HEK293 (cell line): ENCODE data around the gene METTL6.

ENCODE experiments used
- CTCF ChIA-PET: fragments of 350-600 bp; formaldehyde crosslinking; extraction: SDS; loops from one replicate; lab custom pipeline; 2021; ENCODE audit warnings: antibody characterized with exemption; lab: Yijun Ruan, JAX
- POLR2A ChIA-PET: fragments of 300-600 bp; formaldehyde crosslinking; extraction: SDS; loops from one replicate; lab custom pipeline; 2020; ENCODE audit warnings: antibody characterized with exemption, inconsistent platforms; lab: Yijun Ruan, JAX
- H3K27ac ChIP-seq: fragments of 200-500 bp; sonication (Bioruptor generic); 2 replicates; pipeline ENCODE4 v1.5.1; 2014; ENCODE audit warnings: low read depth, low read length, control low read depth, inconsistent platforms; ENCODE audit errors: extremely low read depth
- H3K36me3 ChIP-seq, 2 experiments: fragments of 200-500 bp in 1 of 2; sonication (Bioruptor generic) in 1 of 2; 1 replicate in 1 of 2; 2 replicates in 1 of 2; pipeline ENCODE4 v1.5.1; 2014 to 2017; ENCODE audit warnings: inconsistent platforms in 2 of 2, low read length in 2 of 2; ENCODE audit not compliant: control insufficient read depth in 2 of 2, insufficient read depth in 1 of 2
- H3K4me1 ChIP-seq: fragments of 200-500 bp; sonication (Bioruptor generic); 2 replicates; pipeline ENCODE4 v1.5.1; 2014; ENCODE audit warnings: mild to moderate bottlenecking, low read length, inconsistent platforms; ENCODE audit not compliant: control insufficient read depth, insufficient read depth
- H3K4me3 ChIP-seq: 2 replicates; pipeline ENCODE4 v1.5.1; 2011; ENCODE audit warnings: low read depth, mild to moderate bottlenecking, control low read depth, low read length, moderate library complexity
- H3K9me3 ChIP-seq: fragments of 200-500 bp; sonication (Bioruptor generic); 2 replicates; pipeline ENCODE4 v1.5.1; 2014; ENCODE audit warnings: low read depth, low read length, inconsistent platforms; ENCODE audit not compliant: control insufficient read depth, insufficient read depth
- HOXA7 ChIP-seq: sonication (generic); formaldehyde crosslinking; IDR thresholded peaks from 2 replicates; pipeline ENCODE4 v1.8.1; 2022; ENCODE audit warnings: missing genetic modification reagents, borderline replicate concordance
- SALL2 ChIP-seq: fragments of 450-650 bp; formaldehyde crosslinking; IDR thresholded peaks from 2 replicates; pipeline ENCODE4 v1.5.0; 2017; ENCODE audit warnings: missing biosample characterization, mild to moderate bottlenecking, missing genetic modification characterization, borderline replicate concordance
- YY2 ChIP-seq: fragments of 450-650 bp; formaldehyde crosslinking; IDR thresholded peaks from 2 replicates; pipeline ENCODE4 v1.5.1; 2016; ENCODE audit warnings: missing biosample characterization, missing genetic modification characterization
- ZFP37 ChIP-seq: fragments of 450-650 bp; formaldehyde crosslinking; IDR thresholded peaks from 2 replicates; pipeline ENCODE4 v1.5.1; 2016; ENCODE audit warnings: missing biosample characterization, missing genetic modification characterization
- ZFP69B ChIP-seq: fragments of 450-650 bp; formaldehyde crosslinking; IDR thresholded peaks from 2 replicates; pipeline ENCODE4 v1.5.1; 2016; ENCODE audit warnings: missing biosample characterization, missing genetic modification characterization
- ZNF175 ChIP-seq: fragments of 450-650 bp; formaldehyde crosslinking; IDR thresholded peaks from 2 replicates; pipeline ENCODE4 v1.5.1; 2016; ENCODE audit warnings: missing biosample characterization, missing genetic modification characterization
- ZNF341 ChIP-seq: fragments of 450-650 bp; formaldehyde crosslinking; IDR thresholded peaks from 2 replicates; pipeline ENCODE4; 2016; ENCODE audit warnings: low read depth, missing biosample characterization, missing genetic modification characterization
- ZNF354C ChIP-seq: fragments of 450-650 bp; formaldehyde crosslinking; IDR thresholded peaks from 2 replicates; pipeline ENCODE4 v1.5.1; 2016; ENCODE audit warnings: missing biosample characterization, missing genetic modification characterization, low read depth, borderline replicate concordance
- ZNF37A ChIP-seq: fragments of 450-650 bp; IDR thresholded peaks from 2 replicates; pipeline ENCODE4 v1.5.1; 2018; ENCODE audit warnings: missing biosample characterization, missing genetic modification characterization
- ZNF391 ChIP-seq: fragments of 450-650 bp; formaldehyde crosslinking; IDR thresholded peaks from 2 replicates; pipeline ENCODE4 v1.5.1; 2016; ENCODE audit warnings: low read depth, missing biosample characterization, missing genetic modification characterization, borderline replicate concordance
- ZNF423 ChIP-seq: fragments of 450-650 bp; formaldehyde crosslinking; IDR thresholded peaks from 2 replicates; pipeline ENCODE4 v1.5.1; 2016; ENCODE audit warnings: missing biosample characterization, missing genetic modification characterization
- ZNF501 ChIP-seq: fragments of 450-650 bp; formaldehyde crosslinking; IDR thresholded peaks from 2 replicates; pipeline ENCODE4 v1.5.1; 2016; ENCODE audit warnings: missing biosample characterization, missing genetic modification characterization
- ZNF530 ChIP-seq: fragments of 450-650 bp; formaldehyde crosslinking; IDR thresholded peaks from 2 replicates; pipeline ENCODE4 v1.5.1; 2016; ENCODE audit warnings: low read depth, missing biosample characterization, missing genetic modification characterization
- ZNF544 ChIP-seq: fragments of 450-650 bp; formaldehyde crosslinking; IDR thresholded peaks from 2 replicates; pipeline ENCODE4 v1.5.0; 2017; ENCODE audit warnings: missing biosample characterization, missing genetic modification characterization
- ZNF571 ChIP-seq: fragments of 450-650 bp; formaldehyde crosslinking; IDR thresholded peaks from 2 replicates; pipeline ENCODE4 v1.5.0; 2017; ENCODE audit warnings: missing biosample characterization, missing genetic modification characterization
- ZNF629 ChIP-seq: fragments of 450-650 bp; formaldehyde crosslinking; IDR thresholded peaks from 2 replicates; pipeline ENCODE4 v1.5.1; 2017; ENCODE audit warnings: missing biosample characterization, missing genetic modification characterization
- ZNF785 ChIP-seq: fragments of 450-650 bp; formaldehyde crosslinking; IDR thresholded peaks from 2 replicates; pipeline ENCODE4 v1.5.1; 2016; ENCODE audit warnings: missing biosample characterization, missing genetic modification characterization
- ZSCAN16 ChIP-seq: fragments of 450-650 bp; formaldehyde crosslinking; IDR thresholded peaks from 2 replicates; pipeline ENCODE4 v1.5.1; 2016; ENCODE audit warnings: missing biosample characterization, missing genetic modification characterization
- TF ChIP-seq, protein P1 (sequence below): fragments of 450-650 bp; formaldehyde crosslinking; IDR thresholded peaks from 2 replicates; pipeline ENCODE4 v1.5.1; 2016; ENCODE audit warnings: missing biosample characterization, missing genetic modification characterization
- TF ChIP-seq, protein P2 (sequence below): fragments of 450-650 bp; formaldehyde crosslinking; IDR thresholded peaks from 2 replicates; pipeline ENCODE4 v1.5.1; 2016; ENCODE audit warnings: missing biosample characterization, missing genetic modification characterization
- TF ChIP-seq, protein P3 (sequence below): fragments of 450-650 bp; formaldehyde crosslinking; IDR thresholded peaks from 2 replicates; pipeline ENCODE4 v1.5.1; 2016; ENCODE audit warnings: missing biosample characterization, missing genetic modification characterization
- TF ChIP-seq, protein P4 (sequence below): fragments of 450-650 bp; formaldehyde crosslinking; IDR thresholded peaks from 2 replicates; pipeline ENCODE4 v1.5.1; 2016; ENCODE audit warnings: missing biosample characterization, missing genetic modification characterization

The METTL6 gene

DNA sequence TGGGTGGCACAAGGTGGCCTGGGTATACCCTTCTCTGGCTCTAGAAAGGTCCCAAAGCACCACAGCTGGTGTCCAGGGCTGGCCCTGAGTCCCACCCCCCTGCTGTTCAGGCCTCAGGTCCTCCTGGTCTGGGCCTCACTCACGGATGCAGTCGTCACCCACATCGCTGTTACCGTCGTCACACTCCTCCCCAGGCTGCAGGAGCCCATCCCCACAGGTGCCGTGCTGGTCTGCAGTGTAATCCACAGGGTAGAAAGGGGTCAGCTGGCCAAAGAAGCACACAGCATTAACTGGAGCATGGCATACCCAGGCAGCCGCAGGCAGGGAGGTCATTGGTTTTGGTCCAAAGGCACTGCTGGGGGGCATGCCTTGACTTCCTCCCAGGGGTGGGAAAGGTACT lies 28.4 kb upstream of the METTL6 start:
- no peak overlapping the region for H3K27ac ChIP-seq
- no peak overlapping the region for H3K4me3 ChIP-seq
- ChIA-PET CTCF (no interaction called here), POLR2A (no interaction called here)
- H3K9me3 ChIP-seq, result no peaks in the 10 kb centered on the region
- H3K36me3 ChIP-seq, result no peaks in the 10 kb centered on the region
- no peaks in the 10 kb centered on the region for H3K4me1 ChIP-seq
- TF ChIP-seq SALL2 (no peak), ZNF341 (peak; percentile 46; the same call in 1 of the 2 replicates)
- TF ChIP-seq, protein P1, sequence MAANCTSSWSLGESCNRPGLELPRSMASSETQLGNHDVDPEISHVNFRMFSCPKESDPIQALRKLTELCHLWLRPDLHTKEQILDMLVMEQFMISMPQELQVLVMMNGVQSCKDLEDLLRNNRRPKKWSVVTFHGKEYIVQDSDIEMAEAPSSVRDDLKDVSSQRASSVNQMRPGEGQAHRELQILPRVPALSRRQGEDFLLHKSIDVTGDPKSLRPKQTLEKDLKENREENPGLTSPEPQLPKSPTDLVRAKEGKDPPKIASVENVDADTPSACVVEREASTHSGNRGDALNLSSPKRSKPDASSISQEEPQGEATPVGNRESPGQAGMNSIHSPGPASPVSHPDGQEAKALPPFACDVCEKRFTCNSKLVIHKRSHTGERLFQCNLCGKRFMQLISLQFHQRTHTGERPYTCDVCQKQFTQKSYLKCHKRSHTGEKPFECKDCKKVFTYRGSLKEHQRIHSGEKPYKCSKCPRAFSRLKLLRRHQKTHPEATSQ, result no peak

DNA sequence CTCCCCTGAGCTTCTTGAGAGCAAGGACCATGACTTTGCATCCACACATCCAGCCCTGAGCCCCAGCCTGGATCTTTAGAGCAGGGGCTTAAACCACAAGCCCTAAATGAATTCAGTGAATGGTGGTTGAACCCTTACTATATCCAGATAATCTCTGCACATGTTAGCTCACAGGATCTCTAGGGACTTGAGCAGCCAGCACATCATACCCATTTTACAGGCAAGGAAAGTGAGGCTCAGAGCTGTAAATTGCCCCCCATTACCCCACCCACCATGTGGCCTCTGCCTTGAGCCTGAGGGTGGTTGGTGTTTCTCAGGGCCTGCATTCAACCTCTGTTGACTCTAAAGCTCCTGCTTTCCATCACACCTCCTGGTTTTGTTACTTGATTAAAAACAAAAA lies 27.6 kb upstream of the METTL6 start:
- no peaks in the 10 kb centered on the region for H3K36me3 ChIP-seq
- TF ChIP-seq, protein P2, sequence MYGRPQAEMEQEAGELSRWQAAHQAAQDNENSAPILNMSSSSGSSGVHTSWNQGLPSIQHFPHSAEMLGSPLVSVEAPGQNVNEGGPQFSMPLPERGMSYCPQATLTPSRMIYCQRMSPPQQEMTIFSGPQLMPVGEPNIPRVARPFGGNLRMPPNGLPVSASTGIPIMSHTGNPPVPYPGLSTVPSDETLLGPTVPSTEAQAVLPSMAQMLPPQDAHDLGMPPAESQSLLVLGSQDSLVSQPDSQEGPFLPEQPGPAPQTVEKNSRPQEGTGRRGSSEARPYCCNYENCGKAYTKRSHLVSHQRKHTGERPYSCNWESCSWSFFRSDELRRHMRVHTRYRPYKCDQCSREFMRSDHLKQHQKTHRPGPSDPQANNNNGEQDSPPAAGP (tag by site-specific recombination), result no peak
- TF ChIP-seq, protein P3, sequence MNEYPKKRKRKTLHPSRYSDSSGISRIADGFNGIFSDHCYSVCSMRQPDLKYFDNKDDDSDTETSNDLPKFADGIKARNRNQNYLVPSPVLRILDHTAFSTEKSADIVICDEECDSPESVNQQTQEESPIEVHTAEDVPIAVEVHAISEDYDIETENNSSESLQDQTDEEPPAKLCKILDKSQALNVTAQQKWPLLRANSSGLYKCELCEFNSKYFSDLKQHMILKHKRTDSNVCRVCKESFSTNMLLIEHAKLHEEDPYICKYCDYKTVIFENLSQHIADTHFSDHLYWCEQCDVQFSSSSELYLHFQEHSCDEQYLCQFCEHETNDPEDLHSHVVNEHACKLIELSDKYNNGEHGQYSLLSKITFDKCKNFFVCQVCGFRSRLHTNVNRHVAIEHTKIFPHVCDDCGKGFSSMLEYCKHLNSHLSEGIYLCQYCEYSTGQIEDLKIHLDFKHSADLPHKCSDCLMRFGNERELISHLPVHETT (tag by site-specific recombination), result no peak
- TF ChIP-seq ZNF530 (no peak), ZNF629 (tag by site-specific recombination) (no peak), ZFP37 (no peak), ZNF354C (tag by site-specific recombination) (no peak), ZFP69B (tag by site-specific recombination) (no peak)
- TF ChIP-seq, protein P4, sequence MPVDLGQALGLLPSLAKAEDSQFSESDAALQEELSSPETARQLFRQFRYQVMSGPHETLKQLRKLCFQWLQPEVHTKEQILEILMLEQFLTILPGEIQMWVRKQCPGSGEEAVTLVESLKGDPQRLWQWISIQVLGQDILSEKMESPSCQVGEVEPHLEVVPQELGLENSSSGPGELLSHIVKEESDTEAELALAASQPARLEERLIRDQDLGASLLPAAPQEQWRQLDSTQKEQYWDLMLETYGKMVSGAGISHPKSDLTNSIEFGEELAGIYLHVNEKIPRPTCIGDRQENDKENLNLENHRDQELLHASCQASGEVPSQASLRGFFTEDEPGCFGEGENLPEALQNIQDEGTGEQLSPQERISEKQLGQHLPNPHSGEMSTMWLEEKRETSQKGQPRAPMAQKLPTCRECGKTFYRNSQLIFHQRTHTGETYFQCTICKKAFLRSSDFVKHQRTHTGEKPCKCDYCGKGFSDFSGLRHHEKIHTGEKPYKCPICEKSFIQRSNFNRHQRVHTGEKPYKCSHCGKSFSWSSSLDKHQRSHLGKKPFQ (tag by site-specific recombination), result no peak
- POLR2A ChIA-PET, result no interaction called here
- H3K9me3 ChIP-seq, result no peaks in the 10 kb centered on the region
- no peak overlapping the region for H3K4me3 ChIP-seq
- no peak overlapping the region for H3K27ac ChIP-seq
- no peaks in the 10 kb centered on the region for H3K4me1 ChIP-seq
- CTCF ChIA-PET, result interaction anchor here (1.1 kb wide), 1 partner anchor 50 kb away, joined by 3 read pairs; no protein-coding TSS in a partner anchor

DNA sequence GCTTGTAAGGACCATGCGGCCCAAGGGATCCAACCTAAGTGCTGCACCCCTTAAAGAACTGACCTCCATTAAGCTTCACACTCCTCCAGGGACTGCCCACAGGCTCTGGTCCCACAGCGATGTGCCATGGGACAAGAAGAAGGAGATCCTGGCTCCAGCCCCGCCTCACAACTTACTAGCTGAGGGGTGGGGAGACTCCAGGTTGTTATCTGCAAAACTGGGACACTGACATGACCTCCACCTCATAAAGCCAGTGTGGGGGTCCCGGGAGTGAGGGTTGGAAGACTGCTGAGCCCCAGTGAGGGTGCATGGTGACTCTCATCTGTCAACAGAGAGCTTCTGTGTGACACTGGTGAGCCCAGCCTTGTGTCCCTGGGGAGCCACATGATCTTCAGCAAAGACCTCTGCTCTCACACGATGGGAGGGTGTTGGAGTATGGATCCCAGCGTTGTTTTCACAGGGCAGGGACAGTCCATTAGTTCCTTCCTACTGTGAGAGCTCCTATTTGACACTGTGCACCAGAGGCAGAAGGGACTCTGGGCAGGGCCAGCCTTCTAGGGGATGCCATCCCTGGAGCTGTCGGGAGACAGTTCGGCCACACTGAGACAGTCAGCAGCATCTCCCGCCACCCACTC lies 26.8 kb upstream of the METTL6 start:
- H3K36me3 ChIP-seq, result no peaks in the 10 kb centered on the region
- no peak for TF ChIP-seq HOXA7 (CRISPR knock-in tag)
- no peak for TF ChIP-seq ZNF391 (tag by site-specific recombination)
- TF ChIP-seq ZSCAN16 (tag by site-specific recombination), result no peak
- no peak for TF ChIP-seq ZNF423 (tag by site-specific recombination)
- TF ChIP-seq ZNF175, result no peak
- TF ChIP-seq ZNF37A (tag by site-specific recombination), result no peak
- TF ChIP-seq ZNF544, result no peak
- no peak for TF ChIP-seq YY2 (tag by site-specific recombination)
- TF ChIP-seq ZNF501 (tag by site-specific recombination), result no peak
- no peak for TF ChIP-seq ZNF785 (tag by site-specific recombination)
- TF ChIP-seq ZNF571 (tag by site-specific recombination), result no peak
- H3K9me3 ChIP-seq, result no peaks in the 10 kb centered on the region
- H3K4me1 ChIP-seq, result no peaks in the 10 kb centered on the region
- ChIA-PET POLR2A (no interaction called here), CTCF (interaction anchor here (1.1 kb wide), 1 partner anchor 49 kb away, joined by 3 read pairs; no protein-coding TSS in a partner anchor)
- no peak overlapping the region for H3K27ac ChIP-seq
- no peak overlapping the region for H3K4me3 ChIP-seq
